Measurements from ENCODE around the gene LRRD1.
"Not testable (repeated sequence)": the region's sequence is repeated elsewhere in the genome, so short reads cannot be mapped to it uniquely, and the experiment has no call there.

- TF ChIP-seq CTCF, POLR2A (IDR thresholded peaks at IDR 0.05): not testable (repeated sequence)
These were observed 5.4 kb upstream of the LRRD1 start for GRCh38 chr7:92184294-92184693.

Measured in Peyer's patch (tissue), 4 donors.